Stimulated activated CD4-positive, alpha-beta T cell treated with anti-CD3 and anti-CD28 coated beads, Interleukin-2, amount 100 ng/mL, for 48 hours (primary cell): Measurements from ENCODE around the gene MZB1.
"Not testable (repeated sequence)": the region's sequence is repeated elsewhere in the genome, so short reads cannot be mapped to it uniquely, and the experiment has no call there.

ENCODE experiments used
- DNase-seq, 2 donors: peaks; one replicate each; pipeline ENCODE4 v3.0.0-alpha.2; 2020

The MZB1 gene

GRCh38 chr5:139391570-139392323, 2.0 kb upstream of the MZB1 start:
- DNase-seq: no peak

GRCh38 chr5:139390639-139391569, 1.2 kb upstream of the MZB1 start:
- no peak for DNase-seq

GRCh38 chr5:139388198-139388821, 1.4 kb downstream of the MZB1 start:
- no peak for DNase-seq

- DNase-seq: no peak
These were observed 2.0 kb downstream of the MZB1 start for GRCh38 chr5:139387611-139388197.

- not testable (repeated sequence) for DNase-seq
These were observed 2.8 kb downstream of the MZB1 start for GRCh38 chr5:139386956-139387355.

- no peak for DNase-seq
These were observed 3.7 kb downstream of the MZB1 start for GRCh38 chr5:139386050-139386438.

- DNase-seq: no peak
These were observed 4.4 kb downstream of the MZB1 start for GRCh38 chr5:139385061-139386049.

GRCh38 chr5:139384591-139385051, 5.1 kb downstream of the MZB1 start:
- DNase-seq: no peak

GRCh38 chr5:139383993-139384590, 5.6 kb downstream of the MZB1 start:
- DNase-seq: no peak

GRCh38 chr5:139383275-139383992, 6.3 kb downstream of the MZB1 start, which contains the start of gene SLC23A1:
TSS of gene SLC23A1 (minus strand) at chr5:139383297. CDS start at chr5:139383253, 44 bp downstream.
- DNase-seq: no peak

- no peak for DNase-seq
These were observed 6.9 kb downstream of the MZB1 start for GRCh38 chr5:139382807-139383206.

- no peak for DNase-seq
These were observed 7.6 kb downstream of the MZB1 start for GRCh38 chr5:139381837-139382761.

- no peak for DNase-seq
These were observed 9.9 kb downstream of the MZB1 start for GRCh38 chr5:139379626-139380449.

GRCh38 chr5:139378941-139379361, 10.8 kb downstream of the MZB1 start:
- DNase-seq: no peak

- DNase-seq: no peak
These were observed 11.4 kb downstream of the MZB1 start for GRCh38 chr5:139378101-139378825.

GRCh38 chr5:139377226-139377625, 12.5 kb downstream of the MZB1 start:
- DNase-seq: no peak

- DNase-seq: no peak
These were observed 13.3 kb downstream of the MZB1 start for GRCh38 chr5:139376364-139376763.

- no peak for DNase-seq
These were observed 14.8 kb downstream of the MZB1 start for GRCh38 chr5:139374909-139375308.
